ENCODE measurements around the gene PDSS2.
"Not testable (repeated sequence)": the region's sequence is repeated elsewhere in the genome, so short reads cannot be mapped to it uniquely, and the experiment has no call there.

The PDSS2 gene

DNA sequence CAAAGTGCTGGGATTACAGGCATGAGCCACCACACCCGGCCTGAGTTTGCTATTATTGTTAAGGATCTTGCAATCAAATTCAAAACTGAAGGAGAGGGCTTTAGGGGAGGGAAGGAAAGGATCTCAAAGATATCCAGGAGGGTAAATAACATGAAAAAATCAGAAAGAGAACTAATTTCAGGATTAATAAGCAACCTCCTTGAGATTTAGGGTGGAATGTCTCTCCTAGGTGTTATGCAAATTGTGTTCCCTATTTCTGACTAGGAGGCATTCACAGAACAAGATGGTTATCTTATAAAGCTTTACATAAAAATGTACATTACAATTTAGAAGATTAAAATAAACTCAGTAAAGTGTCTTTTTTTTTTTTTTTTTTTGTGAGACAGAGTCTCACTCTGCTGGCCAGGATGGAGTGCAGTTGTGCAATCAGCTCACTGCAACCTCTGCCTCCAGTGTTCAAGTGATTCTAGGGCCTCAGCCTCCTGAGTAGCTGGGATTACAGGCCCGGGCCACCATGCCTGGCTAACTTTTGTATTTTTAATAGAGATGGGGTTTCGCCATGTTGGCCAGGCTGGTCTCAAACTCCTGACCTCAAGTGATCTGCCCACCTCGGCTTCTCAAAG is 252.0 kb downstream of the PDSS2 start:
- DNase-seq = no peak

DNA sequence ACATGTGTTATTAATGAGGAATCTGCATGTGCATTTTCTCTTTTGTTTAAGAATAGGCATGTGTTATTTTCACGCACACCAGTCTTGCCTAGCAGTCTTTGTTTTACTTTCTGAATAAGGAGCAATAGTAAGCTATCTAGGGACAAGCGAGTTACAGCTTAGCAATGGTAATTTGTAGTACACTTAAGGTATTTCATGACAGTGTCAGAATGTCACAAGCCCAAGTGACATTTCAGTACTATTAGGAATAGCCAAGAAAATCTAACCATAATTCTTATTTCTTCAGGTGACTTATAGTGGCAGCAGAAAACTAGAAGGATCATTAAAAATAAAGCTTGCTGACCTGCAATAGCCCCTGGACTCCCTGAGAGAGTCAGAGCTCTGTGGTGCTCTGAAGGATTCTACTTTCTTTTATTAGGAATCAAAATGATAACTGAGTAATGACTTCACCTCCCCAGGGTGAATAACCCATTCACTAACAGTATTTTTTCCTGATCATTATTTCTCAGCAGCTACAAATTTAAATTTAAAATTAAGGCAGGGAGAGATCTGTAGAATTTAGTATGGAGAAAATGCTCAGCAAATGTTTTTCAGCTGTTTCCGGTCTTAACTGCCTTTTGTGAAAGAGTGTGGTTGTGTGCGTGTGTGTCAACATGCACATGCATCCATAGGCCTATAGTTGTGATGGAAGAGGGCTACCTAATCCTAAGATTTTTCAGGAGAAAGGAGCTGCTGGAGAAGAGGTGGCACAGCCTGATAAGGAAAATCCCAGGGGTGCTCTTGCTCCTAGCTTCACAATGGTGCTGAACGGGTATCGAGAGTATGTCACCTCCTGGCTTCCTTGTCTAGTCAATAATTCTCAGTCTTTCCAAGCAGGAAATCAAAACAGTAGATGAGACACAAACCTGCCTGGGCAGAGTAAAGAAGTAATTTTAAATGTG is 254.0 kb downstream of the PDSS2 start:
- DNase-seq = no peak

DNA sequence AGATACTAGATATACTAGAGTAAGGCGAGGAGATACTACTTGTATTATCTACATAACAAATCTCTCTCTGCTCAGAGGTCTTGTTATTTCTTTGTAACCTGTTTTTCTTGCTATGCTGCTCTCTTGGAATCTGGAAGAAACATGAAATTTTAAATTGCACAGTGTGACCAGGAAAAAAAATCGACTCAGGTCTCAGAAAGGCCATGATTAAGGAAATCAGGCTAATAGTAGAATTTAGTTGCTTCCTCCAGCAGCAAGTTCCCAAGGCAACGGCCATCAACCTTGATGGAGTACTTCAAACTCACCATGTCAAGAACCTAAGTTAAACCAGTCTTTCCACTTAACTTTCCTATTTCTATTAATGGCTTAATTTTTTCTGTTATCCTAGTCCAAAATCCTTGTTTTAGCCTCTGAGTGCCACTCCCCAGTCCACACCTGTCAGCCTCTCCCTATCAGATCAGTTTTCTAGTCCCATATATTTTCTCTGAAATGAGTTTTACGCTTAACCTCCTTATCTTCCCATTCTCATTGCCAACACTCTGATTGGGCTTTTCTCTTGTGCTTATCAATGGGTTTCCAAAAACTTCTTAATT is 256.4 kb downstream of the PDSS2 start:
- DNase-seq = no peak

DNA sequence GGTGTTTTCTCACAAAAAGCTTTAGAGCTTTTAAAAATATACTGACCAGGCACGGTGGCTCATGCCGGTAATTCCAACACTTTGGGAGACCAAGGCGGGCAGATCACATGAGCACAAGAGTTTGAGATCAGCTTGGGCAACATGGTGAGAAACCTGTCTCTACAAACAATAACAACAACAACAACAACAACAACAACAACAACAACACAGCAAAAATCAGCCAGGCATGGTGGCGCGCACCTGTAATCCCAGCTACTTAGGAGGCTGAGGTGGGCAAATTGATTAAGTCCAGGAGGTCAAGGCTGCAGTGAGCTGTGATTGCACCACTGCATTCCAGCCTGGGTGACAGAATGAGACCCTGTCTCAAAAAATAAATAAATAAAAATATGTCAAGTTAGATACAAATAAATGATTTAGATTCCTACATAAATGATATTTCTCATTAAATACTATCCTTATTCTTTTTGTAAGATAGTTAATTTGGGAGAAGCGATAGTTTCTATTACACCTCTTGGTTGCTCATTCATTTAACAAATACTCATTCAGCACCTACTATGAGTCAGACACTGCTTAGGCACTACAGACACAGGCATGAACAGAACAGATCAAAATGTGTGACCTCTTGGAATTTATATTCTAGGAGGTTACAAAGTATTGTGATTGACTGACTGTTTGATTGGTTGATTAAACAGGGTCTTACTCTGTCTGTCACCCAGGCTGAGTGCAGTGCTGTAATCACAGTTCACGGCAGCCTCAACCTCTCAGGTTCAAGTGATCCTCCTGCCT is 260.5 kb downstream of the PDSS2 start:
- DNase-seq = no peak

DNA sequence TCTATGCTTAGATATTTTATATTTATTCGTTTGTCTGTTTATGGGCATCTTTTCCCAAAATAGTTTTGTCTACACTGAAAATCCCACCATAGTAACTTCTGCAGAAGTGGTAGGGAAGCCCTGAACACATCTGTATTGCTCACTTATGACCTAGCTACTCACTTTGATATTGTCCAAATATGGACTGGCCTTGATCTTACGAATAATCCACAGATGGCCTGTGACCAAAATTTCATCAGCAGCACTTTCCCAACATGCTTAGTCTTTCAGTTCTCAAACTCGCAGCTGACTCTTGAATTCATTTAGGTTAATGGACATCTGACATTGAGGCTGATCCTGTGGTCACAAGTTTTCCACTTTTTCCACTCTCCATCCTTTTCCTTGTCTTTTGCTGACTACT is 263.2 kb downstream of the PDSS2 start:
- no peak for DNase-seq

DNA sequence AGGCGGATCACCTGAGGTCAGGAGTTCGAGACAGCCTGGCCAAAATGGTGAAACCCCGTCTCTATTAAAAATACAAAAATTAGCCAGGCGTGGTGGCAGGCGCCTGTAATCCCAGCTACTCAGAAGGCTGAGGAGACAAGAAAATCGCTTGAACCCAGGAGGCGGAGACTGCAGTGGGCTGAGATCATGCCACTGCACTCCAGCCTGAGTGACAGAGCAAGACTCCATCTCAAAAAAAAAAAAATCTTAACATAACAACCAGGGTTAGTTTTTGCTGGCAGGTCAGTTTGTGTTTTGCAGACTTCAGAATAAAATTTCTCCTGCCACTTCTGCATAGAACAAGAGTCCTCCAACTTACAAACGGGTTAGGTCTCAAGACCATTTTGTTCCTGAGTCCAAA is 264.6 kb downstream of the PDSS2 start:
- not testable (repeated sequence) for DNase-seq

DNA sequence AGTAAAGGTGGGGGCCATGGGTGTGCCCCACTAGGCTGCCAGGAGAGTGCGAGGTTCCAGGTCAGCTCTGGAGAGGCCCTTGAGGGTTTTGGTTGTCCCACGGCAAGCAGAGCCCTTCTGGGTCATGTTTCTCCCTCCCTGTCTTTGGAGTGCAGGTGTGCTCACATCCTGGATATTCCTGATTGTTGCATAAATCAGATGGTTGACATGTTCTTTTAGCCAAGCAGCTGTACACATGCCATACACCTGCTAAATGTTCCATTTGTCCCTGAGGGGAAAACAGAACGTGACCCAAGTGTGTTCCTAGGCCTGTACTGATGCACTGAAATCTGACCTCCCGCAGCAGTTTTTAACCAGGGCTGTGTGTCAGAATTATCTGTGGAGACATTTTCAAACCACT is 266.5 kb downstream of the PDSS2 start:
- no peak for DNase-seq

DNA sequence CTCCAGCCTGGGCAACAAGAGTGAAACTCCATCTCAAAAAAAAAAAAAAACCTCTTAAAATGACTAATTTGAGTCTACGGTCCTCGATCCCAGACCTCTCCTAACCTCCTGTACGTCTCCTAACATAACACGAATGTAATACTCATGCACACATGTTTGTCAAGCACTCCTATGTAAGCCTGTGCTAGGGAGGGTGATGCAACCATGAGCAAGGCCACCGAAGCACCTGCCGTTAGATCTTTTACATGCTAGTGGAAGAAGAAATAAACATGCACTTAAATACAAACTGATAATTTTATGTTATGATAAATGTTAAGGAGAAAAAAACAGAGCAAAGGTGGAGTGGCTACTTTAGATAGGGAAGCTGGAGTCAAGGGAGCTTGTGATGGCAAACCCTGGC is 271.7 kb downstream of the PDSS2 start:
- no peak for DNase-seq

DNA sequence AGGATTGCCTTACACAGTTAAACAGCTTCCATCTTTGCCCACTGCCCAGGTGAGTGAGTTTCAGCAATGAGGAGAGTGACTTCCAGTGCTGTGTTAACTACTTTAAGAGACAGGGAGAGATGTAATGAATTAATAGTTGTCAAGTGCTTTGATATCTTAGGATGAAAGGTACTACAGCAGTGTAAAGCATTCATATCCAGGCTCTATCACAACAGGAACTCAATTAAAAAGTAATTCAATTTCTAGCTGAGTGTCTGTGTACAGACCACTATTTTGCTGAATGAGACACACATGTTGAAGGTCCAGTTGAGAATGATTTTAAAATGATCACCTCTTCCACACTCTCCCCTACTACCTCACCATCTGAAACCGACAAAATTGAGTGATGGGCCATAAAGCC is 273.3 kb downstream of the PDSS2 start:
- no peak for DNase-seq

DNA sequence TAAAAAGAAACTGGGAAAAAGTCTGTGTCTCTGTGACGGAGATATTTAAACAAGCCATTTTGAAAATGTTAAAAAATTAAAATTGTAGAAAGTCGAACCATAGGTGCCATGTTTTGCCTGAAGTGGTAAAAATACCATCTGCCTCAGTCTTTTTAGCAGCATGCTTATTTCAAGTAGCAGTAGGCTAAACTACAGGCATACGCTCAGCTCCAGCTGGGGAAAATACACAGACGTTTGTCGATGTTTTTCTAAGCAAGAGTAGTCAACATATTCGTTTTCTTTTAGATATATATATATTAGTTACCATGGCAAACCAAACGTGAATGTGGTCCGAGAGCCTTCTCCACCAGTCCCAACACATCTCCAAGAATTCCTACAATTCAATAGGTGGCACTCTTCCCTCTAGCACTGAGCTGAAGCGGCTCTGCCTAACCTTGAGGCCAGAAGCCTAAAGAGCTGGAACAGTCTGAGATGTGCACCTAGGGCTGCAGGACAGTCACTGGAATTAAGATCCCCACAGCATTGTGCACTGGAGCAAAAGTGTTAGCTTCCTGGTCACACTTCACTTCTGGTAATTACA is 273.9 kb downstream of the PDSS2 start:
- DNase-seq = no peak

DNA sequence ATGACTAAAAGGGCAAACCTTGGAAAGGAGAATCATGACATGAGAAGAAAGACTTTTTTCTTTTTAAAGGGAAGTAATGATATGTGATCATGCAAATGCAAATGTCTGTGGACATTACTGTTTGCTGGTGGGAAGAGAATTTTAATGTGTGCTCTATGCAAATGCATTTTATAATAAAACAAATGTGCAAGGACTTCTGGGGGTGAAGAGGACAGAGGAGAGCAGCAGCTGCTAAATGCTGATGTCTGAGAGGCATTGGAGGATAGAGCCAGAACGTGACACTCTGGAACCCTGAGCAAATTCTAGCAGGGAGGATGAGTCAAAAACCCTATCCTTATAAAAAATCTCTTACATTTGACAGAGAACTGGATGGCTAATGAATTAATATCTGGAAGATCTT is 274.9 kb downstream of the PDSS2 start:
- DNase-seq = no peak

DNA sequence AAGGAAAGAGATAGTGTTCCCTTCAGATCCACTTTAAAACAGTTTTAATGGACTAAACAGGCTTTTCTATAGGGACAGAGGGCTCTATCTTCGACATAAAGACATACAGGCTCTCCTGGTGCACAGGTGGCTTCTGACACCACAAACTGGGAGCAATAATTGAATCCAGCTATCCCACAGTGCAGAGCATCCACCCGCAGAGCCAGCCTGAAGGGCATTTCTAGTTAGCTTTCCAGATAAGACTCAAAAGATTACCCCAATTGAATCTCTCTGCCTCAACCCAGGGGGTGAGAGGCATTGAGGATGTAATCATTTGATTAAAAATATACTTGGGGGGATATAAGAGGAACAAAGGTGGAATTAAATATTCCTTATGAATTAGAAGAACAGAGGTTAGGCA is 279.3 kb downstream of the PDSS2 start:
- no peak for DNase-seq

DNA sequence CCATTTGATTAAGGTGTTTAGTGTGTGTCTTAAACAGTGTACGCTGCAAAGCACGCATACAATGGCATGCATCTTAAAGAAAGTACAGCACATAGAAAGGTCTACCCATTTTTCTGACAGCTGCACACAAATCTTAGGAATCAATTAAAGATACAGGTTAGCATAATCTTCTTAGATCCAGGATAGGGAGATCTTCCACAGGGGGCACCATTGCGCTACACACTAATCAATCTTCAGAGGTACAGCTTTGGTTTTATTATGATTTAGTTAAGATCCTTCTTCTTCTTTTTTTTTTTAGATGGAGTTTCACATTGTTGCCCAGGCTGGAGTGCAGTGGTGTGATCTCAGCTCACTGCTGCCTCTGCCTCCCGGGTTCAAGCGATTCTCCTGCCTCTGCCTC is 280.4 kb downstream of the PDSS2 start:
- DNase-seq = no peak

DNA sequence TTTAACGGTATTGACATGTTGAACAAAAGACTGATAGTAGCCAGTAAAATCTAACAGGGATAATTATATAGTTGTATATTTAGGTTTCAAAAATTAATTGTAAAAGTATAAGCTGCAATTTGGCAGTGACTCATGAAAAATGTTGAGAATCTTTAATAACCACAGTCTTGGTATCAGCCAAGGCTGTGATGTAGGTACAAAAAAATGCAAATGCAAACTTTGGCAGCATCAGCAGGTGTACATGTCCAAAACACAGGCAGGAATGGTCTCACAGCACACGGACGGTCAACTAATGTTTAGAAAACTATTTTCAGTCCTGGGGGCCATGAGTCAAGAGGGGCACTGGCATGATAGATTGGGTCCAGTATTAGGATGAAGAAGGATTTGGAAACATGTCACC is 285.6 kb downstream of the PDSS2 start:
- no peak for DNase-seq

DNA sequence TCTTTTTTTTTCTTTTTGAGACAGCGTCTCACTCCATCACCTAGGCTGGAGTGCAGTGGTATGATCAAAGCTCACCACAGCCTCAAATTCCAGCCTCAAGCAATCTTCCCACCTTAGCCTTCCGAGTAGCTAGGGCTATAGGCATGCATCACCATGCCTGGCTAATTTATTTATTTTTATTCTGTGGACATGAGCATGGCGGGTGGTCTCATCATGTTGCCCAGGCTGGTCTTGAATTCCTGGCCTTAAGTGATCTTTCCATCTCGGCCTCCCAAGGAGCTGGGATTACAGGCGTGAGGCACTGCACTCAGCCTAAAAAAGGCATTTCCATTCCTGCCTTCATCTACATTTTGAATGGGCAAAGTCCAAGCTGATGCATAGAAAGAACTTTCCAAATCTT is 287.9 kb downstream of the PDSS2 start:
- DNase-seq = no peak

DNA sequence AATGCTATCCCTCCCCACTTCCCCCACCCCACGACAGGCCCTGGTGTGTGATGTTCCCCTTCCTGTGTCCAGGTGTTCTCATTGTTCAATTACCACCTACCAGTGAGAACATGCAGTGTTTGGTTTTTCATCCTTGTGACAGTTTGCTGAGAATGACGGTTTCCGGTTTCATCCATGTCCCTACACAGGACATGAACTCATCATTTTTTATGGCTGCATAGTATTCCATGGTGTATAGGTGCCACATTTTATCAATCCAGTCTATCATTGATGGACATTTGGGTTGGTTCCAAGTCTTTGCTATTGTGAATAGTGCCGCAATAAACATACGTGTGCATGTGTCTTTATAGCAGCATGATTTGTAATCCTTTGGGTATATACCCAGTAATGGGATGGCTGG is 295.1 kb downstream of the PDSS2 start:
- not testable (repeated sequence) for DNase-seq

DNA sequence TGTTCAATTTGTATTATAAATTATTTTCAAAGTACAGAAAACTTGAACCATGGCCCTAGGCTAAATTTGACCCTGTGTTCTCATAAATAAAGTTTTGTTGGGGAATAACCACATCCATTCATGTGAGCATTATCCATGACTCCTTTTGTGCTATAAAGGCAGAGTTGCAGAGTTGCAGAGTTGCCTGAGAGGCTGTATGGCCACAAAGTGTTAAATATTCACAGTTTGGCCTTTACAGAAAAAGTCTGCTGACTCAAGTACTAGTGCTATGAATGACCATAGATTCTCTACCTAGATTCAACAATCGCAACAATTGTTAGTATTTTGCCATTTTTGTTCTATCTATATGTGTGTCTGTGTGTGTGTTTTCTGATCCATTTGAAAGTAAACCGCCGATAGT is 297.8 kb downstream of the PDSS2 start:
- no peak for DNase-seq

DNA sequence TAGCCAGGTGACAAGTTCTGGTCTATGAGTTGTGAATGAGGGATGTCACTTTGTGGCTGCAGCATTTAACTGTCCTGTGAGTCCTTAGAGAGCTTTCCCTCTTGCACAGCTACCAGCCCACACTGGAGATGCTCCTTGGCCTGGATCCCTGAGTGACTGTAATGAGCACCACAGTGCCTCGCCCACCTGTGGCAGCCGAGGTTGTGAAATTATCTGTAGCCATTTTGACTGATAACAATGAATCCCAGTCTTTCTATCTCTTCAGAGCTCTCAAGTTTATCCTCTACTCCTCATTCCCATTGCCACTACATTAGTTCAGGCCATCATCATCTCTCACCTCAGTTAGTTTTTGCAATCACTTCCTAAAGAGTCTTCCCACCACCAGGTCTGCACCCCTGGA is 302.7 kb downstream of the PDSS2 start:
- no peak for DNase-seq

DNA sequence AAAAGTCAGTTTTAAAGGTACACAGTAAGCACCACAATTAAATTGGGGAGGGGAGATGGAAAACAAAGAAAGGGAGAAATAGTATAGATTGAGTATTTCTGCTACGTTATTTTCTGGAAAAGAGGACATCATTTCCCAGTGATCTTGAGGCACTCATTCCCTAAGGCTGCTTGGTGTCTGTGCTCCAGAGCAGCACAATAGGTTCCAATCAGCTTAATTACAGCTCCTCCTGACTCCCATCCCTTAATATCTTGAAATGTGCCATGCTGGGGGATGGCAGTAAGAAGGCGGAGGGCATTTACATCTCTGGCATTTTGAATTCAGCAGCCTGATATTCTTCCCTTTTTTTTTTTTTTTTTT is 304.6 kb downstream of the PDSS2 start:
- DNase-seq = no peak

DNA sequence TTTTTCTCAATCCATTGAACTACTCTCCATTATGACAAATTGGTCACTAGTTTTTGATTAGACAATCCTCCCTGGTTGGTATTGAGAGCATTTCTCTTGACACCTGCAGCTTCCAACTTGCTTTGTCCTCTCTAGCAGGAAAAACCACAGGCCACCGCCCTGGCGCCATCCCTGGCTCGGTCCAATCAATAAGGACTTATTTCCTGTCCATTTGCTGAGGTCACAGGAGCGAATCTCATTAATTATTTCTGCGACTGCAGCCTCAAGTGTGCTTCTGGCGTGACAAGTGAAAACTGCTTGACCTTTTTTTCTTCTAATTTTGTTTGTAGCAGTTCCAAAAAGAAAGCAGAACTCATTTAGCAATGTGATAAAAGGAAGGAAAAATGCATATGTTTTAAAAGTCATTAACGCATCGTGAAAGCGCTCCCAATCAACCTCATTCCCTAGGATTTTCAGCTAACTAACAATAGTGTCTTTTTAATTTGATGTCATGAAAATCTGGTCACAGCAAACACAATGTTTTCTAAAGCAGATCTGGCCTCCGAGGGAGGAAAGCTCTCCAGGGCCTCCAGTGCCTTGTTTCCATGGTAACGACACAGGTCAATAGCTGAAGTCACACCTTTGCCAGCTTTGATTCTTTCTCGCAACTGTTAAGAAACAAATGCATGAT is 305.1 kb downstream of the PDSS2 start:
- DNase-seq = no peak

DNA sequence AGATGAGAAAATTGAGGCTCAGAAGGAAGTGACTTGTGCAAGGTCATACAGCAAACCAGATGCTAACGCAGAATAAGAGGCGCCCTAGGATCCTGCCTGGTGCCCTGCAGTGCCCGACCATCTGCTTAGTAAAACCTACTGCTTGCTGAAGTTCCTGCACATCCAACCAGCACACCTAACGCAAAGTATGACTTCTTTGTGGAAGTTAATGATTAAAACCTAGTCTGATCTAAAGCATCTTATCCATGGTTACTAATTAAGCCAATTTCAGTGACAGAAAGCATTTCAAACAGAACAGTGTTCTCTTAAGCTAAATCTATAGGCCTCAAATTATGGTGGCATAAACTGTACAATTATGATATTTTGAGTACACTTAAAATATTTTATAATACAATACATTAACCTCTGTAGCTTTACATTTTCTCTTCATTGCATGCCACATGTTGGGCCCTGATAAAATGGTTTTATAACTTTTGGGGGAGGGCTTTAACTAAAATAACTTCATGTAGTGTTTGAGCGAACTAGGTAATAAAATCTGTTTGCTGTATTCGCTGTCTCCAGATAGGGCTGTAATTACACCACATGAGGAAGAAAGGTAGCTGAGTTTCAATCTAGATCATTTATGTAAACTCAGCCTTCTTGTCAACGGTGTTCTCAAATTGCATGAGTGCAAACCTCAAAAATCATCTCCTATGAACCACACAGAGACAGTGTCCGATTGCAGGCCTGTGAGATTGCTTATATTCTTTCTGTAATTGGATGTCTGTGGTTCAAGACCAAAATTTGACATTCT is 306.5 kb downstream of the PDSS2 start:
- no peak for DNase-seq

DNA sequence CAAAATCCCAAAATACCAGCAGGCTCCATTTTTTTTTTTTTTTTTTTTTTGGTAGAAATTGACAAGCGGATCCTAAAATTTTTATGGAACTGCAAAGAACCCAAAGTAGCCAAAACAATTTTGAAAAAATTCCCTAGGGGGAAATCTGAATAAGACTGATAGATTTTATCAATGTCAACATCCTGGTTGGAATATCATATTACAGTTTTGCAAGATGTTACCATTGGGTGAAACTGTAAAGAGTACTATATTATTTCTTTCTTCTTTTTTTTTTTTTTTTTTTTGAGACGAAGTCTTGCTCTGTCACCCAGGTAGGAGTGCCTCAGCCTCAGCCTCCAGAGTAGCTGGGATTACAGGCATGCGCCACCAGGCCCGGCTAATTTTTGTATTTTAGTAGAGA is 314.7 kb downstream of the PDSS2 start:
- no peak for DNase-seq
